Stimulated activated naive CD8-positive, alpha-beta T cell treated with anti-CD3 and anti-CD28 coated beads, Interleukin-15, Interleukin-2, amounts not matched to agents 100 ng/mL and 50 ng/mL, for 24 hours (primary cell): ENCODE results near the gene SLC25A14.

Source experiments
- H3K27ac Mint-ChIP-seq: one replicate; pipeline ENCODE4 v1.8.0; 2021; ENCODE audit warnings: mild to moderate bottlenecking, mixed read lengths
- H3K27me3 Mint-ChIP-seq: one replicate; pipeline ENCODE4 v1.8.0; 2021; ENCODE audit warnings: mixed read lengths
- H3K36me3 Mint-ChIP-seq: one replicate; pipeline ENCODE4 v1.8.0; 2021; ENCODE audit warnings: low read depth, mixed read lengths
- H3K4me1 Mint-ChIP-seq: one replicate; pipeline ENCODE4 v1.8.0; 2021; ENCODE audit warnings: low read depth, mixed read lengths
- H3K4me3 Mint-ChIP-seq: one replicate; pipeline ENCODE4 v1.8.0; 2021; ENCODE audit warnings: mild to moderate bottlenecking, mixed read lengths
- H3K9me3 Mint-ChIP-seq: one replicate; pipeline ENCODE4 v1.8.0; 2021; ENCODE audit warnings: mixed read lengths

SLC25A14 gene

GRCh38 chrX:130414800-130415199 is 75.1 kb downstream of the SLC25A14 start:
- Mint-ChIP-seq H3K27ac (no peak overlapping the region), H3K4me3 (no peak overlapping the region), H3K27me3 (no peaks in the 10 kb centered on the region), H3K4me1 (no peaks in the 10 kb centered on the region), H3K36me3 (peaks cover 14% of the 10 kb centered on the region), H3K9me3 (no peaks in the 10 kb centered on the region)

GRCh38 chrX:130415201-130415600 is 75.5 kb downstream of the SLC25A14 start:
- Mint-ChIP-seq H3K9me3 (no peaks in the 10 kb centered on the region), H3K4me3 (no peak overlapping the region), H3K36me3 (peaks cover 12% of the 10 kb centered on the region), H3K4me1 (no peaks in the 10 kb centered on the region), H3K27me3 (no peaks in the 10 kb centered on the region), H3K27ac (no peak overlapping the region)

GRCh38 chrX:130416785-130417184 is 77.1 kb downstream of the SLC25A14 start:
- Mint-ChIP-seq H3K36me3 (peaks cover 6% of the 10 kb centered on the region), H3K4me3 (no peak overlapping the region), H3K27me3 (no peaks in the 10 kb centered on the region), H3K27ac (no peak overlapping the region), H3K9me3 (no peaks in the 10 kb centered on the region), H3K4me1 (no peaks in the 10 kb centered on the region)

- no peaks in the 10 kb centered on the region for H3K9me3 Mint-ChIP-seq
- no peak overlapping the region for H3K27ac Mint-ChIP-seq
- H3K4me3 Mint-ChIP-seq: no peak overlapping the region
- peaks cover 6% of the 10 kb centered on the region for H3K36me3 Mint-ChIP-seq
- H3K27me3 Mint-ChIP-seq: no peaks in the 10 kb centered on the region
- no peaks in the 10 kb centered on the region for H3K4me1 Mint-ChIP-seq
Observed at GRCh38 chrX:130418066-130418465, 78.3 kb downstream of the SLC25A14 start.

GRCh38 chrX:130418740-130419139 is 79.0 kb downstream of the SLC25A14 start:
- H3K36me3 Mint-ChIP-seq: peaks cover 6% of the 10 kb centered on the region
- no peak overlapping the region for H3K27ac Mint-ChIP-seq
- no peak overlapping the region for H3K4me3 Mint-ChIP-seq

GRCh38 chrX:130419263-130419662 is 79.5 kb downstream of the SLC25A14 start:
- H3K36me3 Mint-ChIP-seq: peaks cover 4% of the 10 kb centered on the region
- no peaks in the 10 kb centered on the region for H3K4me1 Mint-ChIP-seq
- H3K4me3 Mint-ChIP-seq: no peak overlapping the region
- H3K9me3 Mint-ChIP-seq: no peaks in the 10 kb centered on the region
- no peak overlapping the region for H3K27ac Mint-ChIP-seq
- H3K27me3 Mint-ChIP-seq: no peaks in the 10 kb centered on the region

More at GRCh38 chrX:130418740-130419139, 79.0 kb downstream of the SLC25A14 start:
- Mint-ChIP-seq H3K9me3 (no peaks in the 10 kb centered on the region), H3K27me3 (no peaks in the 10 kb centered on the region), H3K4me1 (no peaks in the 10 kb centered on the region)
